ENCODE measurements around the gene PKP3.
"Not testable (repeated sequence)": the region's sequence is repeated elsewhere in the genome, so short reads cannot be mapped to it uniquely, and the experiment has no call there.

PKP3 gene

GRCh38 chr11:376531-377173, 17.4 kb upstream of the PKP3 start:
- no peak for DNase-seq (ENCODE audit: extremely low read depth in 1 of 2, low read depth in 1 of 2)

- DNase-seq (ENCODE audit: extremely low read depth in 1 of 2, low read depth in 1 of 2): no peak
These were observed 16.7 kb upstream of the PKP3 start for GRCh38 chr11:377174-377865.

DNA sequence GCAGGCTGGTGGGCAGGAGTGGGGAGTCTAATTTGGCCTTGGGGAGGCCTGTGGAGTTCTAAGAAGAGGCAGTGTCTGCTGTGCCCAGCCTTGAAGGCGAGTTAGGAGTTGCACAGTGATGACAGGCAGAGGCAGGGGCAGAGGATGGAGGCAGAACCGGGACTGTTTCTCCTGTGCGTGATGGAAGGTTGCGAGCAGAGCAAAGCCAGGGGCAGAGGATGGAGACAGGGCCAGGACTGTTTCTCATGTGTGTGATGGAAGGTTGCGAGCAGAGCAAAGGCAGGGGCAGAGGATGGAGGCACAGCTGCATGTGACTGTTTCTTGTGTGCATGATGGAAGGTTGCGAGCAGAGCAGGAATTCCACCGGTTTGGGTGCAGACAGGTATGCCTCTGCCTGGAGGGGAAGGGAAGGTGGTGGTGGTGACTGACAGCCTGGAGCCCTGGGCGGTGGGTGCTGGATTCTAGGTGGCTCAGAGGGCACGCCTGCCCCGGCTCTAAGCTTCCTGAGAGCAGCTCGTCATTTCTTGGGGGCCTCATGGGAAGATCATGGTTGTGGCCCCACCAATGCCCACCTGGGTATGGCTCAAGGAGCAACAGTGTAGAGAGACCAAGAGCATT, 16.0 kb upstream of the PKP3 start:
- no peak for DNase-seq (ENCODE audit: extremely low read depth in 1 of 2, low read depth in 1 of 2)

DNA sequence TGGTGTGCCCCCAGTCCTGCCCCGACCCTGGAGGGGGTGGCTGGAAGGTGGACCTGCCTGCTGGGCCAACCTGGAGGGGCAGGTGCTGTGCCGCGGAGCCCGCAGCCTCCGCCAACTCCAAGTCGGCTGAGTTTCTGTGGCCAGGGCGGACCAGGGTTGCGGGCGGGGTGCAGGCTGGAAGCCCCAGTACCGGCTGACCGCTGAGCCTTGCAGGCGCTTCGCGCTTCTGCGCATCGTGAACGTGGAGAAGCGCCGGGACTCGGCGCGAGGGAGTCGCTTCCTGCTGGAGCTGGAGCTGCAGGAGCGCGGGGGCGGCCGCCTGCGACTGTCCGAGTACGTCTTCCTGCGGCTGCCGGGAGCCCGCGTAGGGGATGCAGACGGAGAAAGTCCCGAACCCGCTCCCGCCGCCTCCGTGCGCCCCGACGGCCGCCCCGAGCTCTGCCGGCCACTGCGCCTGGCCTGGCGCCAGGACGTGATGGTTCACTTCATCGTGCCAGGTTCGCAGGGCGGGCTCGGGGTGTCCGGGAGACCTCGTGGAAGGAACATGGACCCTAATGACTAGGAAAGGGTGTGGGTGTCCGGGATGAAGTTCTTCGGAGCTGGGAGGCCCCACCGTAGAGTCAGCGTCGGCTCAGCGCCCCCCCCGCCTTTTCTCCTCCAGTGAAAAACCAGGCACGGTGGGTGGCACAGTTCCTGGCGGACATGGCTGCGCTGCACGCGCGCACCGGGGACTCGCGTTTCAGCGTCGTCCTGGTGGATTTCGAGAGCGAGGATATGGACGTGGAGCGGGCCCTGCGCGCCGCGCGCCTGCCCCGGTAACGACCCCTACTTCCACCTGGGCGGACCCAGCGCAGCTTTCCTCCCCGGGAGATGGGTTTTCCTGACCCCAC, 14.6 kb upstream of the PKP3 start:
- DNase-seq (ENCODE audit: extremely low read depth in 1 of 2, low read depth in 1 of 2): no peak

DNA sequence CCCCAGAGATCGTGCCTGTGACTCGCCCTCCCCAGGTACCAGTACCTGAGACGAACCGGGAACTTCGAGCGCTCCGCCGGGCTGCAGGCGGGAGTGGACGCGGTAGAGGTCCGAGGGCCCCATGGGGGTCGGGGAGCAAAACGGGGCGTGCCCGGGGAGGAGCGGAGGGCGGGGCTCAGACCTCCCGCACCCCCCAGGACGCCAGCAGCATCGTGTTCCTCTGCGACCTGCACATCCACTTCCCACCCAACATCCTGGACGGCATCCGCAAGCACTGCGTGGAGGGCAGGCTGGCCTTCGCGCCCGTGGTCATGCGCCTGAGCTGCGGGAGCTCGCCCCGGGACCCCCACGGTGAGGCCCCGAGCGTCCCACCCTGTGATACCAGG, 13.9 kb upstream of the PKP3 start:
- no peak for DNase-seq (ENCODE audit: extremely low read depth in 1 of 2, low read depth in 1 of 2)

DNA sequence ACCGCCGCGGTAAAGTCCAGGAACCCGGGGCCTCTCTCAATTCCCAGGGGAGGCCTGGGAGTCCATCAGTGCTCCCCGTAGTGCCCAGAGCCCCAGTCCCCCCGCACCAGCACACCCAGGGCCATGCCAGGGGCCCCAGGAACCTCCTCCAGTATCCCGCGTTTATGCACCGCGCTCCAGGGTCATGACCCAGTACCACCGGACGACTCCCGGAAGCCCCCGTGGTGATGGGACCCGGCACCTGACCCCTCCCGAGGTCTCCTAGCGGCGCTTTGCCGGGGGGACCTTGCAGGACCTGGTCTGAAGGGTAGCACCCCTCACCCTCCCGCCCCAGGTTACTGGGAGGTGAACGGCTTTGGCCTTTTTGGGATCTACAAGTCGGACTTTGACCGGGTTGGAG, 13.5 kb upstream of the PKP3 start:
- DNase-seq (ENCODE audit: extremely low read depth in 1 of 2, low read depth in 1 of 2): no peak

DNA sequence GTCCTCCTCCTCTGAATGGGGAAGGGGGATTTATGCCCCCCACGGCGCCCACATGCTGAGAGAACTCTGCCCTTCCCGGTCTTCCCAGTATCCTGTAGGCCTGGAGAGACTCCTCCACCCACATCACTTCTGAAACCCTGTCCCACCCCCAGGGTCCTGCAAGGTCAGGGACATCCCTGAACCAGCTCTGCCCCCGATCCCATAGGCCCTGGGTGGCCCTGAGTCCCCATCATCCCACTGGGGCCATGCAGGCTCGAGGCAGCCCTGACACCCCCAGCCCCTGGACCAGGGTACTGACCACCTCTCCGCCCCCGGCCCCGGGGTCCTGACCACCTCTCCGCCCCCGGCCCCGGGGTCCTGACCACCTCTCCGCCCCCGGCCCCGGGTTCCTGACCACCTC, 13.0 kb upstream of the PKP3 start:
- no peak for DNase-seq (ENCODE audit: extremely low read depth in 1 of 2, low read depth in 1 of 2)

DNA sequence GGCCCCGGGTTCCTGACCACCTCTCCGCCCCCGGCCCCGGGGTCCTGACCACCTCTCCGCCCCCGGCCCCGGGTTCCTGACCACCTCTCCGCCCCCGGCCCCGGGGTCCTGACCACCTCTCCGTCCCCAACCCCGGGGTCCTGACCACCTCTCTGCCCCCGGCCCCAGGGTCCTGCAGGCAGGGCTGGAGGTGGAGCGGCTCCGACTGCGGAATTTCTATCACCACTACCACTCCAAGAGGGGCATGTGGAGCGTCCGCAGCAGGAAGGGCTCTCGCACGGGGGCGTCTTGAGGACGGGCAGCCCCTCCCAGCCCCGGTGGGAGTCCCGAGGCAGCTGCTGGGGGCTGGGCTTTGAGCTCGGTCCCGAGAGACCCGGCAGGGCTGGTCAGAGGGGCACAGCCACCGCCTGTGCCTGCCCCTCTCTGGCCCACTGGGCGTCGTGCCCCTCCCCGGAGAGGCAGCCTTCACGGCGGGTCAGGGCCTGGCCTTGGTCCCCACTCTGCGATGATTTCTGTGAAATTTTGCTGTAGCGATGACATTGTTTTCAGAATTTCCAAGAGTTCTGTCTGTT, 12.4 kb upstream of the PKP3 start:
- no peak for DNase-seq (ENCODE audit: extremely low read depth in 1 of 2, low read depth in 1 of 2)

DNA sequence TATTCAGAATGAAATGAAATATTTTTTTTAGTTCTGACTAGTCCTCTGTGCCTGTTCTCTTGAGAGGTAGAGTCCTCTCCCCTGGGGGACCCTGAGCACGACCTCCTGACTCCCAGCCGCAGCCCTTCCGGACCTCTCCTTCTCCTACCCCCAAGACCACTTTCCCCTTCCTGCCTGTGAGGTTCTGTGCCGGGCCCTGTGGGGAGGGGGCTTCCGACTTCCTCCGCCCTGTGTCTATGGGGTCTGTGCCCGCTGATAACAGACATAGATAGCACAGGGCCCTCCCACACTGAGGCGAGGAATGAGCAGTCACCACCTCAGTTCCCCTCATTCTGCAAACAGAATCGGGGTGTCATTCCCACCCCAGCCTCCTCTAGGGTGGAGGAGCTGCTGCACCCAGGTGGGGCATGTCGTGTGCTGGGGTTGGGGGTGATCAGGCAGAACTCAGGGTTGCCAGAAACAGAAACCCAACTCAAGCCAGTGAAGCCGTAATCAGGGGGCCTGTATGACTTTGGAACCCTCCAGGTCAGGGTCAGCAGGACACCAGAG, 11.9 kb upstream of the PKP3 start:
- no peak for DNase-seq (ENCODE audit: extremely low read depth in 1 of 2, low read depth in 1 of 2)

DNA sequence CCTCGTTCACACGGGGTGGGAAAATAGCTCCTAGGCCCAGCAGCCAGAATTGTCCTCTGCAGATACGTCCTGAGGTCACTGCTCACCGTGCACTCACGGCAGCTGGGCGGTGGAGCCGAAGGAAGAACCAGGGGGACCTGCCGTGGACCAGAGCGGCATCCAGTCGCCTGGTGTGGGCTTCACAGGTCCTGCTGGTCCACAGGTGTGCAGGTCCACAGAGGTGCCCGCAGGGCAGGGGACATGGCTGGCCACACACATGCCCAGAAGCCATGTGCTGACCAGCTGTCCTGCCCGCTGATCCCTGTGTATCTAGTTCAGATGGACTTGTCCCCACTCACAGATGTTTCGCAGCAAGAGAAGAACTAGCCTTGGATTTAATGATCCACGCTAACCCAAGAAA, 10.6 kb upstream of the PKP3 start:
- DNase-seq (ENCODE audit: extremely low read depth in 1 of 2, low read depth in 1 of 2): no peak

DNA sequence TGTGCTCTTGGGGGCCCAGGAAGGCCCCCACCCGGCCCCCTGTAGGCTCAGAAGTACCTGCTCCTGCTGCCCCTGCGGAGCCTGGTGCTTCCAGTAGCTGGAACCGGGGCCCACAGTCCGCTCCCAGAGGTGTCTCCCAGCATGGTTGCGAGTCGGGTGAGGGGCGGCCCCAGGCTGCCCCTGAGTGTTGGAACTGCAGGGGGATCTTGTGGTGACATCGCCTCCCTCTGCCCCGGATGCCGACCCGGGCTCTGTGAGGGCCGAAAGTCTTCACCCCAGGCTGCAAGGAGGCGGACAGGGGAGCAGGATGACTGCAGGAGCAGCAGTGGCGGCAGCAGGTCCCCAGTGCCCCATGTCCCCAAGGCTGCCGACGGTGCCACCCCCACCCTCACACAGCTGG, 9.5 kb upstream of the PKP3 start:
- DNase-seq (ENCODE audit: extremely low read depth in 1 of 2, low read depth in 1 of 2): no peak

DNA sequence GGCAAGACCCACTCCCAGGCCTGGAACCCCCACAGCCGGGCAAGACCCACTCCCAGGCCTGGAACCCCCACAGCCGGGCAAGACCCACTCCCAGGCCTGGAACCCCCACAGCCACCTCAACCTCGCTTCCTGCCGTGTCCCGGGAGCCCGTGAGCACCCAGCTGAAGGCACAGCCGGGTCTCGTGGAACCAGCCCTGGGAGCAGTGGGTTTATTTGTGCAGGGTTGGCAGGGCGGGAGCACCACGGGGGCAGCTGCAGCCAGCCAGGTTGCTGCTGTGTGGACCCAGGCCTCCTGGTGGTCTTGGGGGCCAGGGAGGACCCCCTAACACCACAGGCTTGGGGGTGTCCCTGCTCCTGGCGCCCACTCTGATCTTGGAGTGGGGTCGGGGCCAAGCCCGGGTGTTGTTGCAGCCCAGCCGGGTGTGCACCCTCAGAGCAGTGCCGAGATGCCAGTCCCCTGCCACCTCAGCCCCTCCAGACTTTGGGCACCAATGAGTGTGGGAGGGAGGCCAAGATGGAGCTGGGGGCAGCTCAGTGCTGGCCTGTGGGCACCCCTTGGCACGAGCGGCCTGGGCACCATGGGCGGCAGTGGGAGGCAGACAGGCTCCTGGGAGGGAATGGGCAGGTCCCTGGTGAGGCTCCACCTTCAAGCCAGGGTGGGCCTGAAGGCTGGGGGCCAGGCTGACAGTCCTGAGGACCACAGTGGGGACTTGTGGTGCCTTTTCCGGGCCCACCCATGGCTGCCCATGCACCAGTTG, 8.2 kb upstream of the PKP3 start:
- DNase-seq (ENCODE audit: extremely low read depth in 1 of 2, low read depth in 1 of 2): no peak

- DNase-seq (ENCODE audit: extremely low read depth in 1 of 2, low read depth in 1 of 2): no peak
These were observed 7.5 kb upstream of the PKP3 start for GRCh38 chr11:386483-386882.

GRCh38 chr11:387193-387793, 6.7 kb upstream of the PKP3 start:
- no peak for DNase-seq (ENCODE audit: extremely low read depth in 1 of 2, low read depth in 1 of 2)

GRCh38 chr11:389369-389768, 4.6 kb upstream of the PKP3 start:
- DNase-seq (ENCODE audit: extremely low read depth in 1 of 2, low read depth in 1 of 2): not testable (repeated sequence)

DNA sequence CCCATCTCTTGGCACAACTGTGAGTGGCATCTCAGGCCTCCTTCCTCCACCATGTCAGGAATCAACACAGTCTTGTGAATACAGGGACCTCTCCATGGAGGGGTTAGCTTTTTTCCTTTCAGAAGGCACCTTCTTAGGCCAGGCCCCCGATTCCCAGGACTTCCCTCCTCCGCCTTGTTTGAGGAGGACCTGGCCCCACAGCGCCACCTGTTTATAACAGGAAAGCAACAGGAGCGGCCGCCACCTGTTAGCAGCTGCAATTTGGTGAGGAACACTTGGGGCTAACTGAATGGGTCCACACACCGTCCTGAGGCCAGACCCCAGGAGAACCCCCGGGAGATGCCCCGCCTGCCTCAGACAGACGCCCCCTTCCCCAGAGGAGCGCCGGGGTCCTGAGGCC, 3.8 kb upstream of the PKP3 start:
- no peak for DNase-seq (ENCODE audit: extremely low read depth in 1 of 2, low read depth in 1 of 2)

DNA sequence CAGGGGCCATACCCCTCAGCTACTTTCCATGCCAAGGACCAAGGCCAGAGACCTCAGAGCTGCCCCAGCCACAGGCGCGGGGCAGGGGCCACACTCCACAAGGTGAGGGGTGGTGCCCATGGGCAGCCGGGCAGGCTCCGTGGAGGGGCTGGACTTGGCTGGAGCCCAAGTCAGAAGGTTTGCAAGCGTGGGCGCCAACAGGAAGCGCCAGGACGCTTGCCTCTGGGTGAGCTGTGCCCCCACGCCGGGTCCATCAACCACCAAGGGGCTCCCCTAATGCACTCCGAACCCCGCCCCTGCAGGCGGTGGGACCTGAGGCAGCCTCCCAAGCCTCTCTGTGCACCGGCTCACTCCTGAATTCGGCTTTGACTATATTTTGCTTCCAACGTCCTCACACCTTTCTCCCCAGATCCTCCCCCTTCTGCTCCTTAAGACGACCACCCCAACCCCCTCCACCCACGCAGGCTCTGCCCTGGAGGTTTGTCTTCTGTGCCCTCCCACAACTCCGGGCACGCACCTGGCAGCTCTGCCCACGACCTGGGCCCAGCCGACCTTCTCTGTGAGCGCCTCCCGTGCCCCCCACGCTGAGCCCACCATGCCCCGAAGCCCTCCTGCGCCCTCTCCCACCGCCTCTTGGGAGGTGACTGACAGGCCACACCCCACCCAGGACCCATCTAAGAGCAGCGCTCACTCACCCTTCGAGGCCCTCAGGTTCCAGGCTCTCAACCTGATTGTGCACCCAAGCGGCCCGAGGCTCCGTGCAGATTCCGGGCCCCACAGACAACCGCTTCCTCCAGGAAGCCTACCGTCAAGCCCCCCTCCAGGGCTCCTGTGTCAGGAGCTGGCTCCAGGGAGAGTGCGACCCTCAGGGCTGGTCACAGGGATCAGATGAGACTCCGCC, 2.6 kb upstream of the PKP3 start:
- no peak for DNase-seq (ENCODE audit: extremely low read depth in 1 of 2, low read depth in 1 of 2)

DNA sequence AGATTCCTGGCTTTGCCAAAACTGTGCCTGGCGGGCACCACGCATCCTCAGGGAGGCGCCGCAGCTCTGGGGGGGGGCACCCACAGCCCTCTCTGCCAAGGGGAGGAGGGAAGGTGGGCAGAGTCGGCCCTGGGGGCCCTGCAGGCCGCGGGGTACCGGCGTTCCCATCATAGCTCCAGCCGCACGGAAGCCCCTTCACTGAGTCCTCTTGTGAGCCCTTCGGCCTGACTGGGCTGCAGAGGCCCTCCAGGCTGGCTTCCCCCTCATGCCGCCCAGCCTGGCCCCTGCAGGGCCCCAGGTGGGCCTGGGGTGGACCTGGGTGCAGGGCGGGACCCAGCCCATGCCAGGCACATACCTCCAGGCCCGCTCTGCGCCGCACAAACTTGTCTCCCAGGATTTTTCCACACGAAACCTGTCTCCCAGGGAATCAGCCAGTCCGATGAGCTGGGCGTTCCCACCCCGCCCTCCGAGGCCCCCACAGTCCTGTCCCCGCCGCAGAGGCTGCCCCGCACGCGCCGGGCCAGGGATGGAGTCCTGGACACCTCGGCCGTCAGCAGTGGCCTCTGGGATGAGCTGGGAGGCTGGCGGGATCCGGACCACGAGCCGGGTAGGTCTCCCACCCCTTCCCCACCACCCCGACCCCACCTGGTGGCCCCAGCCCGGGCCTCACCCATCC, 1.8 kb upstream of the PKP3 start:
- DNase-seq (ENCODE audit: extremely low read depth in 1 of 2, low read depth in 1 of 2): no peak

All from activated CD8-positive, alpha-beta memory T cell treated with anti-CD3 and anti-CD28 coated beads for 1 hour (primary cell).